ENCODE results near the gene SEMA4C.

SEMA4C gene

GRCh38 chr2:96878171-96878570 lies 8.3 kb upstream of the SEMA4C start:
- TF ChIP-seq, protein P1, sequence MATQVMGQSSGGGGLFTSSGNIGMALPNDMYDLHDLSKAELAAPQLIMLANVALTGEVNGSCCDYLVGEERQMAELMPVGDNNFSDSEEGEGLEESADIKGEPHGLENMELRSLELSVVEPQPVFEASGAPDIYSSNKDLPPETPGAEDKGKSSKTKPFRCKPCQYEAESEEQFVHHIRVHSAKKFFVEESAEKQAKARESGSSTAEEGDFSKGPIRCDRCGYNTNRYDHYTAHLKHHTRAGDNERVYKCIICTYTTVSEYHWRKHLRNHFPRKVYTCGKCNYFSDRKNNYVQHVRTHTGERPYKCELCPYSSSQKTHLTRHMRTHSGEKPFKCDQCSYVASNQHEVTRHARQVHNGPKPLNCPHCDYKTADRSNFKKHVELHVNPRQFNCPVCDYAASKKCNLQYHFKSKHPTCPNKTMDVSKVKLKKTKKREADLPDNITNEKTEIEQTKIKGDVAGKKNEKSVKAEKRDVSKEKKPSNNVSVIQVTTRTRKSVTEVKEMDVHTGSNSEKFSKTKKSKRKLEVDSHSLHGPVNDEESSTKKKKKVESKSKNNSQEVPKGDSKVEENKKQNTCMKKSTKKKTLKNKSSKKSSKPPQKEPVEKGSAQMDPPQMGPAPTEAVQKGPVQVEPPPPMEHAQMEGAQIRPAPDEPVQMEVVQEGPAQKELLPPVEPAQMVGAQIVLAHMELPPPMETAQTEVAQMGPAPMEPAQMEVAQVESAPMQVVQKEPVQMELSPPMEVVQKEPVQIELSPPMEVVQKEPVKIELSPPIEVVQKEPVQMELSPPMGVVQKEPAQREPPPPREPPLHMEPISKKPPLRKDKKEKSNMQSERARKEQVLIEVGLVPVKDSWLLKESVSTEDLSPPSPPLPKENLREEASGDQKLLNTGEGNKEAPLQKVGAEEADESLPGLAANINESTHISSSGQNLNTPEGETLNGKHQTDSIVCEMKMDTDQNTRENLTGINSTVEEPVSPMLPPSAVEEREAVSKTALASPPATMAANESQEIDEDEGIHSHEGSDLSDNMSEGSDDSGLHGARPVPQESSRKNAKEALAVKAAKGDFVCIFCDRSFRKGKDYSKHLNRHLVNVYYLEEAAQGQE (IDR thresholded peaks at IDR 0.05; ENCODE audit: insufficient read depth in 1 of 2, low read depth in 2 of 2, low read length in 2 of 2) = no peak
- TF ChIP-seq SIN3A (IDR thresholded peaks at IDR 0.05; ENCODE audit: borderline replicate concordance, insufficient read depth, low read length) = no peak
- TF ChIP-seq POLR2AphosphoS5 (IDR thresholded peaks at IDR 0.05; ENCODE audit: low read depth, low read length) = no peak
- TF ChIP-seq FOXP2 (optimal IDR thresholded peaks at IDR 0.05; ENCODE audit: borderline replicate concordance, extremely low read depth, extremely low read length, insufficient read depth) = no peak
- TF ChIP-seq TAF1 (IDR thresholded peaks at IDR 0.05; ENCODE audit: borderline replicate concordance, insufficient read depth, low read length) = no peak

GRCh38 chr2:96877631-96878092 lies 7.8 kb upstream of the SEMA4C start:
- TF ChIP-seq FOXP2 (optimal IDR thresholded peaks at IDR 0.05; ENCODE audit: borderline replicate concordance, extremely low read depth, extremely low read length, insufficient read depth) = no peak
- TF ChIP-seq SIN3A (IDR thresholded peaks at IDR 0.05; ENCODE audit: borderline replicate concordance, insufficient read depth, low read length) = no peak
- TF ChIP-seq TAF1 (IDR thresholded peaks at IDR 0.05; ENCODE audit: borderline replicate concordance, insufficient read depth, low read length) = no peak
- TF ChIP-seq, protein P1 (IDR thresholded peaks at IDR 0.05; ENCODE audit: insufficient read depth in 1 of 2, low read depth in 2 of 2, low read length in 2 of 2) = no peak
- no peak for TF ChIP-seq POLR2AphosphoS5 (IDR thresholded peaks at IDR 0.05; ENCODE audit: low read depth, low read length)

GRCh38 chr2:96877042-96877451 lies 7.2 kb upstream of the SEMA4C start:
- TF ChIP-seq, protein P1 (IDR thresholded peaks at IDR 0.05; ENCODE audit: insufficient read depth in 1 of 2, low read depth in 2 of 2, low read length in 2 of 2) = no peak
- TF ChIP-seq POLR2AphosphoS5 (IDR thresholded peaks at IDR 0.05; ENCODE audit: low read depth, low read length) = no peak
- no peak for TF ChIP-seq SIN3A (IDR thresholded peaks at IDR 0.05; ENCODE audit: borderline replicate concordance, insufficient read depth, low read length)
- no peak for TF ChIP-seq FOXP2 (optimal IDR thresholded peaks at IDR 0.05; ENCODE audit: borderline replicate concordance, extremely low read depth, extremely low read length, insufficient read depth)
- no peak for TF ChIP-seq TAF1 (IDR thresholded peaks at IDR 0.05; ENCODE audit: borderline replicate concordance, insufficient read depth, low read length)

DNA sequence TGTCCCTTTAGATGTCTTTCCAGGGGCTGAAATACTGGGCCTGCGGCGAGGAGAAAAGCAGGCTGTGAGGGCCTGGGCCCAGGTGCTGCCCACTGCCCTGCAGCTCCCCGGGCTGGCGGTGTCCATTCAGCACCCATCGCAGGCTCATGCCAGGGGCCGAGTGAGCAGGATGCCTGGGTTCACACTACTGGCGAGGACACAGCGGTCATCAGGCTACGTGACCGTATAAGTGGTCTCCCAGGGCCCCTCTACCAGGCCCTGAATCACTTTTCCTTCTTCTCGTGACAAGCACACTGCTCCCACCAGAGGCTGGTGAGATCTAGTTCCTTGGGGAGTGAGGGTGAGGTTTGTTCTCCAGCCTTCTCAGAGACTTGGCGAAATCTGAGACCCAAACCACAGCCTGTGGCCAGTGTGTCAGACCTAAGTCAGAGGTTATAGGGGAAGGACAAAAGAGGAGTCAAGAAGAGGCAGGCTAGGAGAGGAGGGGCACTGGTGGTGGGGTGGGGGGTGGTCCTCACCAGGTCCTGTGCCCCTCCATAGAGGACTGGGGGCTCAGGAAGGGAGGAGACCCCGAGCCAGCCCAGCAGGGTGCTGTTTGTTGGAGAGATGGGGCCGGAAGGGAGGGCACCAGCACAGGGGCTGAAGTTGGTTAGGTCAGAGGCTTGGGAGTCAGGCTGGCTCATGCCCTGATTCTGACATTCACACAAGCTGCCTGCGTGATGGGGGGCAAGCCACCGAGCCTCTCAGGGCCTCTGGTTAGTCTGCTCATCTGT lies 6.6 kb upstream of the SEMA4C start:
- TF ChIP-seq FOXP2 (optimal IDR thresholded peaks at IDR 0.05; ENCODE audit: borderline replicate concordance, extremely low read depth, extremely low read length, insufficient read depth) (no peak), POLR2AphosphoS5 (IDR thresholded peaks at IDR 0.05; ENCODE audit: low read depth, low read length) (no peak), SIN3A (IDR thresholded peaks at IDR 0.05; ENCODE audit: borderline replicate concordance, insufficient read depth, low read length) (no peak), TAF1 (IDR thresholded peaks at IDR 0.05; ENCODE audit: borderline replicate concordance, insufficient read depth, low read length) (no peak)
- TF ChIP-seq, protein P1 (IDR thresholded peaks at IDR 0.05; ENCODE audit: insufficient read depth in 1 of 2, low read depth in 2 of 2, low read length in 2 of 2) = no peak

Measured in PFSK-1 (cell line).